Lower leg skin (tissue), 4 donors: ENCODE results near the gene TAF1D. TPM values are rescaled to one million over a fixed set of nuclear protein-coding genes. Genes with fewer than 3 reads are reported as not detected.

Source experiments
- DNase-seq, 2 donors: peaks; one replicate each; pipeline ENCODE4 v3.0.0-alpha.2; 2019; ENCODE audit warnings: low spot score in 2 of 2
- H3K4me3 ChIP-seq: fragments of 200-600 bp; sonication (generic); 2 replicates; pipeline ENCODE4 v1.5.1; 2017; ENCODE audit warnings: mild to moderate bottlenecking, low read depth; ENCODE audit not compliant: poor library complexity, severe bottlenecking
- POLR2A ChIP-seq, 2 donors: fragments of 450-650 bp; IDR thresholded peaks; one replicate each; pipeline ENCODE4 v1.6.1; 2016 to 2017; ENCODE audit warnings: antibody characterized with exemption in 2 of 2, mild to moderate bottlenecking in 1 of 2, moderate library complexity in 1 of 2
- WGBS, 2 donors: methylation state at CpG; one replicate each; pipeline ENCODE4 v1.1.5; 2018; 5-methylcytosine and 5-hydroxymethylcytosine counted together
- intact Hi-C: fragments of 100-400 bp; cut with DNase I; formaldehyde crosslinking; loops from one replicate; pipeline ENCODE4 v1.15.0; 2023; ENCODE audit warnings: low total_unique reads
- total RNA-seq, 4 donors: library from RNA; depleted of rRNA; stranded (reverse); fragments of >200 nt; gene quantifications; one replicate each; pipeline ENCODE4 v1.1.0, GENCODE V29; 2016
- TF ChIP-seq, protein P1 (sequence below), 3 donors: fragments of 450-650 bp; IDR thresholded peaks; one replicate each; pipeline ENCODE4 v1.5.1; 2016; ENCODE audit warnings: antibody characterized with exemption in 3 of 3, mild to moderate bottlenecking in 3 of 3, moderate library complexity in 2 of 3

Gene TAF1D
- total RNA-seq, 4 donors from 2014 or later: 45.2 to 92.5 (median 70.0) TPM

GRCh38 chr11:93715797-93716396, 25.4 kb downstream of the TAF1D start:
- 96 to 98% methylated on average over 4 of the region's 4 CpGs for WGBS, 2 donors
- intact Hi-C loops: no loop called here
- no peak for DNase-seq
- TF ChIP-seq POLR2A (IDR thresholded peaks at IDR 0.05): no peak
- TF ChIP-seq, protein P1, sequence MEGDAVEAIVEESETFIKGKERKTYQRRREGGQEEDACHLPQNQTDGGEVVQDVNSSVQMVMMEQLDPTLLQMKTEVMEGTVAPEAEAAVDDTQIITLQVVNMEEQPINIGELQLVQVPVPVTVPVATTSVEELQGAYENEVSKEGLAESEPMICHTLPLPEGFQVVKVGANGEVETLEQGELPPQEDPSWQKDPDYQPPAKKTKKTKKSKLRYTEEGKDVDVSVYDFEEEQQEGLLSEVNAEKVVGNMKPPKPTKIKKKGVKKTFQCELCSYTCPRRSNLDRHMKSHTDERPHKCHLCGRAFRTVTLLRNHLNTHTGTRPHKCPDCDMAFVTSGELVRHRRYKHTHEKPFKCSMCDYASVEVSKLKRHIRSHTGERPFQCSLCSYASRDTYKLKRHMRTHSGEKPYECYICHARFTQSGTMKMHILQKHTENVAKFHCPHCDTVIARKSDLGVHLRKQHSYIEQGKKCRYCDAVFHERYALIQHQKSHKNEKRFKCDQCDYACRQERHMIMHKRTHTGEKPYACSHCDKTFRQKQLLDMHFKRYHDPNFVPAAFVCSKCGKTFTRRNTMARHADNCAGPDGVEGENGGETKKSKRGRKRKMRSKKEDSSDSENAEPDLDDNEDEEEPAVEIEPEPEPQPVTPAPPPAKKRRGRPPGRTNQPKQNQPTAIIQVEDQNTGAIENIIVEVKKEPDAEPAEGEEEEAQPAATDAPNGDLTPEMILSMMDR (IDR thresholded peaks at IDR 0.05): no peak
- no peak overlapping the region for H3K4me3 ChIP-seq

- no peak overlapping the region for H3K4me3 ChIP-seq
- TF ChIP-seq, protein P1 (IDR thresholded peaks at IDR 0.05): no peak
- no peak for TF ChIP-seq POLR2A (IDR thresholded peaks at IDR 0.05)
- DNase-seq: no peak
- intact Hi-C loops: no loop called here
These were observed 28.6 kb downstream of the TAF1D start for GRCh38 chr11:93712678-93713077.

DNA sequence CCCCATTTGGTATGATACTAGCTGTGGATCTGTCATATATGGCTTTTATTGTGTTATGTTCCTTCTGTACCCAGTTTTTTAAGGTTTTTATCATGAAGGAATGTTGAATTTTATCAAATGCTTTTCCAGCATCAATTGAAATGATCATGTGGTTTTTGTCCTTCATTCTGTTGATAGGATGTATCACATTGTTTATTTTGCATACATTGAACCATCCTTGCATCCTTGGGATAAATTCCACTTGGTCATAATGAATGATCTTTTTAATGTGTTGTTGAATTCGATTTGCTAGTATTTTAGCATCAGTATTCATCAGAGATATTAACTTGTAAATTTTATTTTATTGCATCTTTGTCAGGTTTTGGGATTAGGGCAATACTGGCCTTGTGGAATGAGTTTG, 31.1 kb downstream of the TAF1D start:
- intact Hi-C loops: no loop called here
- WGBS, 2 donors: 92 to 98% methylated on average over 1 of the region's 1 CpG
- TF ChIP-seq, protein P1 (IDR thresholded peaks at IDR 0.05): no peak
- DNase-seq: no peak
- no peak overlapping the region for H3K4me3 ChIP-seq

DNA sequence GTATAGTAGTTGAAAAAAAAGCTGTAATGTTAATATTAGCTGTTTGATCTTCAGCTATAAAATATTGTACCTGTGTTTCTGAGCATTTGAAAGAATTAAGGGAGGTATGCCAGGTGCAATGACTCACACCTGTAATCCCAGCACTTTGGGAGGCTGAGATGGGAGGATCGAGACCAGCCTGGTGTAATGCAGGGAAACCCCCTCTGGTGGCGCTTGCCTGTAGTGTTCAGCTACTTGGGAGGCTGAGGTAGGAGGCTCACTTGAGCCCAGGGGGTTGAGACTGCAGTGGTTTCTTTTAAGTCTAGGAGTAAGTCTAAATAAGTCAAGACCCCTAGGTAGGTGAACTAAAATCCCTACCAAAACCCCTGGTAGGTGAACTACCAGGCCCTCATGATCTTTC, 37.1 kb downstream of the TAF1D start:
- DNase-seq: no peak
- intact Hi-C loops: no loop called here
- TF ChIP-seq, protein P1 (IDR thresholded peaks at IDR 0.05): no peak
- no peak for TF ChIP-seq POLR2A (IDR thresholded peaks at IDR 0.05)
- no peak overlapping the region for H3K4me3 ChIP-seq
- 92 to 100% methylated on average over 2 of the region's 2 CpGs for WGBS, 2 donors

GRCh38 chr11:93700830-93701229, 40.5 kb downstream of the TAF1D start:
- no peak overlapping the region for H3K4me3 ChIP-seq

More at GRCh38 chr11:93700830-93701229, 40.5 kb downstream of the TAF1D start:
- no peak for TF ChIP-seq POLR2A (IDR thresholded peaks at IDR 0.05)
- TF ChIP-seq, protein P1 (IDR thresholded peaks at IDR 0.05): no peak
- WGBS, 2 donors: 93 to 97% methylated on average over 3 of the region's 3 CpGs
- DNase-seq: no peak
- intact Hi-C loops: no loop called here
